ENCODE data around the gene MAFG.

Gene MAFG

DNA sequence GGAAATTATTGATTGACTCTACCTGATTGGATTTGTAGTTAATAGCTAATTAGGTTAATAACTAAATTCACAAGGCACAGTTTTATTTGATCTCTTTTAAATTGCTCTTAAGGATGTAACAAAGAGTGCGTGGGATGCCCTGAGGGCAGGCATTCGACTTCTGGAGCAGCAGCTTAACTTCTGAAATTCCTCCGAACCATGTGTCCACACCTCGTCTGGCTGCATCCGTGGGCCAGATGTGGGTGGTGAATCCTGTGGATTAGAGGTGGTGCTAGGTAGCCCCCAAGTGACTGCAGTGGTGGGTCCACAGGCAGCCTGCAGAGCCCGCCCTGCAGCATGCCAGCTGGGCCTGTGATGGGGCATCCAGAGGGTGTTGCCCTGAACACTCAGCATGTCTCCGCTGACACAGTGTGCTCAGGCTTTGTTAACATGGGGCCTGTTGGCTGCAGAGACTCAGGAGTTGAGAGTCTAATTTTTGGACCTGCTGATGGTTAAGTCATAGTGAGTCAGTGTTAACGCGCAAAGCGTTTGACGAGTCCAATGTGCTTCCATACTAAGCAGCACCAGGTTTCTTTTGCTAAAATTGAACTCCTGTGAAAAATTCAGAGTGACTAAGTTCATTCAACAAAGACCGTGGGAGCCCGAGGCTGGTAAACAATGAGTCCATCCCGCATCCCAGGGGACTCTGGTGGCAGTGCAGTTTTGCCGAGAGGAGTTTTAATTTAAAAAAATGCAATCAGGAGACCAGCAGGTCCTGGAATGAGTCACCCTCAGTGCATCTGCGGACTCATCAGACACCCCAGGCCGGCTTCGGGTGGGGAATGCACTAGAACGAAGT, 29.3 kb downstream of the MAFG start:
- DNase-seq (ENCODE audit: low spot score) = peak; percentile 49

DNA sequence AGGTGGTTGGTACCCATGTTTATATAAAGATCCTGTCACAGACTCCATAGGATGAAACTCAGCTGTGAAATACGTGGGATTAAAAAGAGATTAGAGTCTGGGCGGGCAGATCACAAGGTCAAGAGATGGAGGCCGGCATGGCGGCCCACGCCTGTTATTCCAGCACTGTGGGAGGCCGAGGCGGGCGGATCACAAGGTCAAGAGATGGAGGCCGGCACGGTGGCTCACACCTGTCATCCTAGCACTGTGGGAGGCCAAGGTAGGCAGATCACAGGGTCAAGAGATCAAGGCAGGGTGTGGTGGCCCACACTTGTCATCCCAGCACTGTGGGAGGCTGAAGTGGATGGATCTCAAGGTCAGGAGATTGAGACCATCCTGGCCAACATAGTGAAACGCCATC, 32.1 kb downstream of the MAFG start:
- no peak for DNase-seq (ENCODE audit: low spot score)

DNA sequence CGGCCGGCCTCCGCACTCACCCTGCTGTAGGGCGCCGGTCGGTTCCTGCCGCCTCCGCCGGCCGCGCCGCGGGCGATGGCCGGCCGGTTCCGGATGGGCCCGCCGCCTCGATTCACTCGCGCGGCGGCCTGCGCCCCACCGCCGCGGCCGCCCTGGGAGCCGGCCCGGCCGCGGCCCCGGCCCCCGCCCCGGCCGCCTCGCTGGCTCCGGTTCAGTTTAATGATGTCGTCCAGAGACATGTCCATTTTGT, 36.3 kb downstream of the MAFG start:
- no peak for DNase-seq (ENCODE audit: low spot score)

DNA sequence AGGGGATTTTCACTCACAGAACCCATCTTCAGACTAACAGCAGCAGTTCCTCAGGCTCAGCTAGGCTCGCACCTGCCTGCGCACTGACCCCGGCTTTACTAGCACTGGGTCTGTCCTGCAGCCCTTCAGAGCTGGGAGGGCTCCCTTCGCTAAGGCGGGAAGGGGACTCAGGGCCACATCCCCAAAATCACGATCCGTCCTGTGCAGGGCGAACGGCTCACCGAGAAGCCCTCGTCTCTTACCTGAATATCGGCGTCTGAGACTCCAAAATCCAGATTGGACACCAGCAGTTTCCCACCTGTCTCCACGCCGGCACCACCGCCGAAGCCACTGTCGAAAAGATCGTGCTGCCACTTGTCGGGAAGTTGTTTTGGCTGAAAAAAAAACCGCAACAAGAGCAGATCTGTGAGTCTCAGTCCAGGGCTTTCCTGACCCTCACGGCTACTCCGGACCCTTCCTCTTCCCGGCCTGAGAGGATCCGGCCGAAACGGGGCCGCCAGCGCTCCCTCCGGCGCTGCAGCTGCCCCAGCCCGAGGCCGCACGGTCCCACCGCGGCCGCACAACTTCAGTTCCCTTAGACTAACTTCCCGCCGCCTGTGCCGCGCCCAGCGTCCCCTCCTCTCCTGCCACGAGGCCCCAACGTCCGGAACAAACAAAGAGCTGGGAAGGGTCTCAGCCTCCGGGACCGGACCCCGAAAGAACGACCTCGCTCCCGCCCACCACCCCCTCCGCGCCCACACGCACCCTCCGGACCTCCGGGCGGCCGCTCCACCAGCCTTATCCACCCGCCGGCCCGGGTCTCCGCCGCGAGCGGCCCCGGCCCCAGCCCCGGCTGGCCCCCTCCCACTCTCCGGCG, 36.9 kb downstream of the MAFG start:
- no peak for DNase-seq (ENCODE audit: low spot score)

DNA sequence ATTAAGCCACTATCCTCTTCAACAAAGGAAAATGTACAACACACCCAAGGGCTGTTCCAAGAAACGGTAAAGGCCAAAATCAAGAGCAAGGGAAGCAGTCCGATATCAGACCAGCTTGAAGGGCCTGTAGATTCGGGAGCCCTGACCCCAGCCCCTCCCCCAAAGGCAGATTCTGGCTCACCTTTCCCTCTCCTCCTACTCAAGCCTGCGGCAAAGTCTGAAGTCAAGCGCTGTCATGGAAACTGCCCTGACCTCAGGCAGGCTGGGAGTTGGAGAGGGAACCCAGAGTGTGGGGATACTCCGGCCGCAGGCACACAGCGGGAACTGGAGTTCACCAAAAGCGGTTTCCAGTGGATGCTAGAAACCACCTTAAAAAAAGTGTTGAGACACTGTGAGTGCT, 37.9 kb downstream of the MAFG start:
- no peak for DNase-seq (ENCODE audit: low spot score)

DNA sequence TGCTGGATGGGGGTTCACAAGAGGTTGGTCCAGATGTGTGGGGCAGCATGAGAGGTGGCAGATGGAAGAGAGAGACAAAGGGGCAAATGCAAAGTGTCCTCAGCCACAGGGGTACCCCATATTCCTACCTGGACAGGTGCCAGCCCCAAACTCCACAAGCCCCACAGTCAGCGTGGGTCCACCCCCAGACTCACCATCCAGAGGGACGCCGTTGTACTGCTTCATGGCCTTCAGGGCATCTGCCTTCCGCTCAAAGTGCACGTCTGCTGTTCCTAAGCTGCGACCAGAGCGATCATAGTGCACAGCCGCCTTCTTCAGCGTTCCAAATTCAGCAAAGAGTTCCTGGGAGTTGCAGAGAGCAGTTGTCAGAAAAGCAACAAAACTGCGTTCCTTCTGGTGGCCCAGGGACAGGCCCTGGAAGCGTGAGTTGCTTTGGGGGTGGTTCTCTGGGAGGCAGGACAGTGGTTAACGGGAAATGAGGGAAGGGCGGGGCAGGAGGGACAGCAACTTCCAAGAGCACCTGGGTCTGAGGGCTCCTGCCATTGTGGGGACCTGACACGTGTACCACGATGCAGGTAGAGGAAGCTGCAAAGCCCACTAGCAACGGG, 38.4 kb downstream of the MAFG start:
- no peak for DNase-seq (ENCODE audit: low spot score)

DNA sequence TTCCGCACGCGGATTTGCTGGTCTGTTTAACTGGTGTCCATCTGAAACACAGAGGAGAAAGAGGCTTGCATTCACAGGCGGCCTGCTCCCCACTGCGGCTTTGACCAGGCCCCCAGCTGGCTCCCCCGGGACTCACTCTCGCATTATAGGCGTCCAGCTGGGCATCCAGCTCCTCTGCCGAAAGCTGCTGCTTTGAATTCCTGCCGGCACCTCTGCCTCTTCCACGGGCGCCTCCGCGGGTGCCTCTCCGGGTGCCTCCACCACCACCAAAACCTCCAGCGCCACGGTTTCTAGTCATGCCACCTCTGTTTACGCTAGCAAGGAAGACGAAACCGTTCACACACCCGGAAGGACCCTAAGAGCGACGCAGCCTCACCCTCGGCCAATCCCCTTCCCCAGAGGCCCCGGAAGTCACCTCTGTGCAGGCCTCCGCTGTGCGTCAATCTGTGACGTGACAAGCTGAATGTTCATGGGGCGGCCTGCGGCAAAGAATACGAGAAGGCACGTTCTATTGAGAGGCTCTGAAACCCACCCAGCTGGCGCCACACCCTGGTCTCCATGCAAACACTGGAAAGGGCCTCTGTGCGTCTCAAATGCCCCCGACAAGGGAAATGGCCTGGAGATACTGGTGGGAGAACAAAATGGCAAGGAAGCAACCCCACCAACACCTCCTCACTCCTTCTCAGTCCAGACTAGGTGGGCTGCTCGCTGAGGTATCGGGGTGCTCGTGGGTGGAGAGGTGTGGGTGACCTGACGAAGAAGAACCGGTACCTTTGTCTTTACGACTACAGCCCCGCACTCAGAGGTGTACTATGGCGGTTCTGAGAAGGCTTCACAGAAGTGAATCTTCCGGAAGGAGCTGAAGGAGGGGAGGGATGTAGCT, 39.2 kb downstream of the MAFG start:
- no peak for DNase-seq (ENCODE audit: low spot score)

DNA sequence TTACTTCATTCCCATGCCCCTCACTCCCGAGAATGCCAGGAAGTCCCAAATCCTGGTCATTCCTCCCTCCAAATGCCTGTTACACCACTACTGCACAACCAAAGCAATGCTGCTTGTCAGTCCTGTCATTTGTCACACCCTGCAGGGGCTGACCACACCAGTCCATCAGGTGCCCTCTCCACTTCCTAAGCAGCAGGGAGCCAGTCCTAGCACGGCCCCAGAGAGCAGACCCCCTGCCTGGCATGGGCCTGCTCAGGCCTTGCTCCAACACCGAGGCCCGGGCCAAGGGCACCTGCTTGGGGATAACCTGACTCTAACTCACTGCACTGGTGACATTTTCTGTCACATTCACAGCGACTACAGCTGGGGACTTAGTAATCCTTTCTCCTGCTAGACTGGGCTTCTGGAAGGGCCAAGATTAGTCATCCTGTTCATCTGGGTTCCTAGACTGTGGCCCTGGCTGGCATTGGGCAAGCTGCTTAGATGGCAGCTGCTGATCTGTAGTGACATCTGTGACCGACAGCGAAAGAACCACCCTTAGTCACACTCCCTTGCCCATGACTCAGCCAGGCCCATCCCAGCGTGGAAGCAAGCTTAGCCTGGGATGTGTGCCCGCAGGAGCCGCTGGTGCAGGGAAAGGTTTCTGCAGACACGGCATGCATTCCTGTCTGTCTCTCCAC, 41.5 kb downstream of the MAFG start:
- DNase-seq (ENCODE audit: low spot score) = no peak

DNA sequence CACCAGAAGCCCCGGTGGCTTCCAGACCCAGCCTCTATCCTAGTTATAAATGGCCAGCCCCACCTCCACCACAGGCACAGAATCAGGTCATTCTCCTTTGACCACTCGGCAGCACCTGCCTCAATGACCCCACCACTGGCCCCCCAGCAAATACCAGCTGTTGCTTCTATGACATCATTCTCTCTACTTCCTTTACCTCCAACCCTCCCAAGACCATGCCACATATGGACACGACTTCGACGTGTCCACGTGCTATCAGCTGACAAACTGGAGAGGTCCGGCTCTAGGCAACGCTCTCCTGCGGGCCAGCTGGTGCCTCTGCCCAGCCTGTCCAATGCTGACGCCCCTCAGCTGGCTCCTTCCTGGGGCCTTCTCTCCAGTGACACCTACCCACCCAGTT, 42.1 kb downstream of the MAFG start:
- DNase-seq (ENCODE audit: low spot score) = no peak

DNA sequence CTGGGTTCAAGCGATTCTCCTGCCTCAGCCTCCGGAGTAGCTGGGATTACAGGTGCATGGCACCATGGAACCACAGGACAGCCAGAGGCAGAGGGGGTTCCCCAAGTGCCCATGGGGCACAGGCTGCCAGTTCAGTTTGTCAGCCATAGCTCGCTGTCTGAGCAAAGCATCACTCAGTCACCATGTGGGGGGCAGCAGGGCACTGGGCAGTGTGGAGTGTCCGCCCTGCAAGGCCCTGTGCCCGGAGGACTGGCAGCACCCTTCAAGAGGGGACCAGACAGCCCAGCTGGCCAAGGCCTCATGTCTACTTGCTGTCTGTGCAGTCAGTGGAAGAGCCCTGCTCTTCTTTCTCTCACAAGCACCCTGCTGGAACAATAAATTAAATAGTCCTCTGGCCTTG, 42.6 kb downstream of the MAFG start:
- no peak for DNase-seq (ENCODE audit: low spot score)

DNA sequence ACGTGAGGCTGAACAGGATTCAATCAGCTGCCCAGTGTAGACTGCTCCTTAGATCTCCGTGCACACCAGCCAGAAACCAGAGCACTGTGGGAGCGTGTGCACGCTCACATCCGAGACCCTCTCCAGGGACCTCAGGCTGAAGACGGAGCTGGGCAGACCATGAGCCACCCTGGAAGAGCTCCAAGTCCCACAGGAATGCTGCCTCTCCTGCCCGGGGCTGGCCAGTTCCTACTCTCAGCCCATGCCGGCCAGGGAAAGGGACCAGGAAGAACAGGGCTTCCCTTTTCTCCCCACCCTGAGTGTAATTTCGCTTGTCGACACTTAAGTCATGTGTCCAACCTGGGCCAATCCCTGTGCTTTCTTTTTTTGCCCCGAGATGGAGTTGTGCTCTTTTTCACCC, 43.0 kb downstream of the MAFG start:
- DNase-seq (ENCODE audit: low spot score) = no peak

DNA sequence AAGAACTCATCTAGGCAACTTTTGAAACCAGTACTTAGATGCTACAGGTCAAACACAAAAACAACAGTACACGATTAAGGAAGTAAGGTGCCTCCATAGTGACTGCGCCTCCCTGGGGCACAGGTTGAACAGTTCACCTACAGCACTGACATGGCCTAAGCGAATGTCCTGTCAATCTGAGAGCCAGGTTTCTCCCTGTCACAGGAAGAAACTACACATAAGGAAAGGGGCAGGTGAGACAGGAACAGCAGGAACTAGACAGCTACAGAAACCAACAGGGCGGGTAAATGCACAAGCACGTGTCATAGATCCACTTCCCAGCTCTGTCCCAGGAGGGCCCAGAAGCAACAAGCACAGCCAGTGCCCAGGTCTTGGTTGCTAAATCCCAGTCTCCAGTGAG, 48.4 kb downstream of the MAFG start:
- no peak for DNase-seq (ENCODE audit: low spot score)

DNA sequence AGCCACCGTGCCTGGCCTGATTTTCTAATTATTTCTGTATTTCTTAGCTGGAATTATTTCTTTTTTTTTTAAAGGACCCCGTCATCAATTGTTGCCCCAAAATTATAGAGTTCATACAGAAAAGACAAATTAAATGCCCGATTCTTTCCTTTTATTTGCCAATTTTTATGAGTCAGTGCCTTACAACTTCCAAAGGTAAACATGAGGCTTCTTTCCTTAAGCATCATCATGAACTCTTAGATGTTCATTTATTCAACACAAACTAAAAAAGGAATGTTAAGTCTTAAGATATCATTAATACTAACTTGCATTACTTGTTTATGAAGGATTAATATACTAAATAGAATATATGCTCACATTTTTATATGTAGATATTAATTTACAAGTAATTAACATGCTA, 49.2 kb downstream of the MAFG start:
- no peak for DNase-seq (ENCODE audit: low spot score)

DNA sequence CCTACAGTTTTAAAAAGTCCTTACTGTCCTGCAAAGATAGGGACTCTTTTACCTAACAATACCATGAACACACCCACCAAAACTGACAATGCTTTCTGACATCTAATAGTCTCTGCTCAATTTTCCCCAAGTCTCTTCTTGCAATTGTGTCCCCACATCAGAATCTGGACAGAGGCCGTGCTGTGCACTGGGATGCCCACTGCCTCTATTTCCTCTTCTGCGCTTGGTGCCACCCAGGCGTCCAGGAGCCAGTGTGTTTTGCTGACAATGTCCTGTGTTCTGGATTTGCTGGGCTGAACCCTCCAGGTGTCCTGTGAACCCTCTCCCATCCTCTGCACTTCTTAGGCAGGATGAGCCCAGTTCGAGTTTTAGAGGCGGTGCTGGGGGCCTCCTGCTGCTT, 50.0 kb downstream of the MAFG start:
- DNase-seq (ENCODE audit: low spot score) = no peak

DNA sequence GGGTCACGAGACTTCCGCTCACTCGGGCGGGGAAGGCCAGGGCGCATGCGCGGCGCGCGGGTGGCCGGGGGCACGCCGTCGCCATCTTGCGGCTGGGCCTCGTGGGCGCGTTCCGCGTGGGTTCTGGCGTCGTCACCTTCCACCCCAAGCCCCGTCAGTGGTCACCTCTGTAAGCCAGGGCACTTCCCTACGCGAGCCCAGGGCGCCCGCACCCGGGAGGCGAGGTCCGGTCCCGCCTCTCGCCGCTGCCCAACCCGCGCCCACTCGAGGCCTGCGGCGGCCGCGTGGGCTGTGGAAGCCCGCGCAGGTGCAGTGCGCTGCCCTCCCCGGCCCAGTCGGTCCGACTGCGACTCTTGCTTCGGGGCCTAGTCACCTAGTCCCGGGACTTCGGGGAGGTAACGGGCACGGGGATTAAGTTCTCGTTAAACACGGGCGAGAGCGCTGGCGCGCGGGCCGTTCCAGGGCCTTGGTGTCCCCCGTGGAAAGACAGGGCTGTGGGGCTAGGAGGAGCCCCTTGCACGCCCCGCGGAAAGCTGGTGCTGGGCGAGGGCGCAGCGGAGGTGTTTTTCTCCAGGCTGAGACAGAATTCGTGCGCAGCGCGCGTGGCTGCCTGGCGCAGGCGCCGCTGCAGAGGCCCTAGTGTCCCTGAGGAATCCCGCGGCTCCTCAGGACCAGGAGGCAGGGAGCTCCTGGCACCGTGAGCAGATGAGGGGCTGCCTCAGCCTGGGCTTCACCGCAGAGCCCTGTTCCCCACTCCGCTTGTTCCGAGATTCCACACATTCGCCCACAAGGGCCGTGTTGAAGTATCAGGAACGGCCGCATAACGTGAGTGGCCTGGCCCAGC, 55.9 kb downstream of the MAFG start:
- DNase-seq (ENCODE audit: low spot score) = peak; percentile 82

DNA sequence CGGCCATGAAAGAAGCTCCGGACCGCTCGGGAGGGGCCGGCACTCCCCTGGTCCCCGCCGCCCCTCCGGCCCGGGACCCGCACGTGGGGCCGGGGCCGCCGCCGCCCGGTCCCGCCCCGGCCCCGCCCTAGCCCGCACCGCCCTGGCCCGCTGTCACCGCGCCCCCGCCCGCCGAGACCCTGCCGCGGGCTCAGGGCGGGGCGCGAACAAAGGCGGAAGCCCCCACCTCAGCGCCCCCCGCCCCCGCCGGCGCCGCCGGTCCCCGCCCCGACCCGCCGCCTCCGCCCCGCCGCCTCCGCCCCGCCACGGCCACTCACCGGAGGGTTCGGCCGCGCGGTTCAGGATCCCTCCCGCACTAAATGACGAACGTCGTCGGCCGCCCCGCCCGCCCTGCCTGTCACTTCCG, 56.6 kb downstream of the MAFG start, which contains the start of gene ARHGDIA:
TSS of gene ARHGDIA (minus strand) at position 357 of the 406 bp plus-strand sequence. CDS start 1,407 bp downstream, outside the sequence.
- no peak for DNase-seq (ENCODE audit: low spot score)

DNA sequence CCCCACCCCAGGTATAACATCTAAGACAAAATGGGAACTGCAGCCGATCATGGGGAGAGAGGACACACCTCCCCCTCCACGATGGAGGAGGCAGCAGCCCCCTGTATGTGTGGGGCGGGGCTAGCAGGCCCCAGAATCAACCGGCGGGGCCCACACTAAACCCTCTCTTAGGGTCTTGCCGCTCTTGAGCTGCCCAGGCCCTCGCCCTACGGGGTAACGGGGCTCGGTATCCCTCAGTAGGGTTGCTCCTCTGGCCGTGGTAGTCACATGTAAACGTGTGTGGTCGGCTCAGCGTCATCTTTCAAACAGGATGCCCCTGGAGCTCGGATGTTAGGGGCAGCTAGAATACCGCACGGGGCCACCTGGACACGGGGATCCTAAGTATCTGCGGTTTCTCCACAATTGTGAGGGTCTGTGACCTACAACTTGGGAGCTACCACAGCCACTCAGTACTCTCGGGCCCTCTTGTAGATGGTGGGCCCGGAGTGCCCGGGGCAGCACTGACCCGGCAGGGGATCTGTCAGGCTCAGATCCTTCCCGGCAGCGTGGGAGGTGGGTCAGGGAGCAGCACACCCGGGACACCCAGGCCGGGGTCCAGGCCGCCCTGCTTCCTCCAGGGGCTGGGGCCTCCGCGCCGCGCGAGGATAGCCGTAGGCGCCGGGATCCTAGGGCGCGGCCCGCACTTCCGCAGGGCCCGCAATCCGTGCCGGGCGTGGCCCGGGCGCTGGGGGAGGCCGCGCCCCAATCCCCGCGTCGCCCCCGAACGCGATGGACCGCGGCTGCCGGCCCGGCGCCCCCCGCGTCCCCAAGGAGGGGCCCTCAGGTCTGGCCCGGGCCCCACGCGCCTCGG, 57.2 kb downstream of the MAFG start:
- peak; percentile 33 for DNase-seq (ENCODE audit: low spot score)

DNA sequence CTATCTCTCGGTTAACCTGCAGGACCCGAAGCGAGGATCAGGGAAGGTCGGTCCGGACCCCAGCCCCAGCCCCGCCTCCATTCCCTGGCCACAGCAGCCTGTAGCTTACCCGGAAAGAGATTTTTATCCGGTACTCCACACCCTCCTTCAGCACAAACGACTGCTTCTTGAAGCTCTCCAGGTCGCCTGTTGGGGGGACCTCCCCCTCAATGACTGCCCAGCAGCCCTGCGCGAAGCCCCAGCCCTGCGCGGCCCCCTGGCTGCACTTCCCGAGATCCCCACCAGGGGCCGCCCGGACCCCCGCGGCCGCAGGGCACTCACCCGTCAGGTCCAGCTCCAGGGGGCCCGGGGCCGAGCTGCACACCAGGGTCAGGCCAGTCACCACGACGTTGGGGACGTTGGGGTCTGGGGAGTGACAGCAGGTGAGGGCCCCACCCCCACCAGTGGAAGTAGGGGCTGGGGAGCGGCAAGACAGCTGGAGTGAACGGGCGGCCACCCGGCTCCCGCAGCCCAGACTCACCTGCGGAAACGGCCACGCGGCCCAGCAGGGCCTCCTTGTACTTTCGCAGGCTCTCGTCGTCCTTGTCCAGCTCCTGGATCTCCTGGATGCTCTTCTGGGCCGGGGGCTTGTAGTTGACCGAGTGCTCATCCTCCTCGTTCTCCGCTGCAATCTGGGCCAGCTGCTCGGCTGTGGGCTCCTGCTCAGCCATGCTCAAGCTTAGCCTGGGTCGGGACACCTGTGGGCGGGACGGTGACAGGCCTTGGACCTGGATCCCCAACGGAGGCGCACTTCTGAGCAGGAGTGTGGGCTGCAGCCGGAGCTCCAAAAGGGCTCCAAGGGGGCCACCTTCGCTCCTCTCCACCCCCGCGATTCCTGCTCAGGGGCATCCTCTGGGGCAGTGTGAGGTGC, 58.1 kb downstream of the MAFG start:
- peak; percentile 54 for DNase-seq (ENCODE audit: low spot score)
